PFSK-1 (cell line): ENCODE measurements around the gene MLPH.

Source experiments
- POLR2AphosphoS5 ChIP-seq: IDR thresholded peaks from 2 replicates; pipeline ENCODE4 v1.6.1; 2012; ENCODE audit warnings: low read depth, mild to moderate bottlenecking, control low read depth, low read length, moderate library complexity
- REST ChIP-seq, 2 experiments: IDR thresholded peaks; 2 replicates each; pipeline versions ENCODE4 v1.6.1 to v1.8.0; 2011 to 2012; ENCODE audit warnings: low read depth in 2 of 2, low read length in 2 of 2, control low read depth in 1 of 2, inconsistent platforms in 1 of 2, mild to moderate bottlenecking in 1 of 2, moderate library complexity in 1 of 2; ENCODE audit not compliant: insufficient read depth in 1 of 2
- TAF1 ChIP-seq: IDR thresholded peaks from 2 replicates; pipeline ENCODE4 v1.6.1; 2012; ENCODE audit warnings: low read length, control low read depth, borderline replicate concordance; ENCODE audit not compliant: insufficient read depth

- no peak for TF ChIP-seq POLR2AphosphoS5
- no peak for TF ChIP-seq REST (IDR thresholded peaks at IDR 0.05; ENCODE audit: insufficient read depth in 1 of 2, low read depth in 2 of 2, low read length in 2 of 2)
- no peak for TF ChIP-seq TAF1
These were observed 106.7 kb downstream of the MLPH start for GRCh38 chr2:237593596-237594320.
